HL-60 (cell line): ENCODE data around the gene UVSSA.
"Not testable (repeated sequence)": the region's sequence is repeated elsewhere in the genome, so short reads cannot be mapped to it uniquely, and the experiment has no call there.

Experiments
- CTCF ChIP-seq: IDR thresholded peaks from one replicate; pipeline ENCODE4 v1.5.1; 2011; ENCODE audit warnings: low read length, control low read depth, inconsistent platforms; ENCODE audit not compliant: insufficient read depth
- GABPA ChIP-seq: IDR thresholded peaks from 2 replicates; pipeline ENCODE4 v1.6.1; 2012; ENCODE audit warnings: low read depth
- POLR2AphosphoS5 ChIP-seq: IDR thresholded peaks from 2 replicates; pipeline ENCODE4 v1.6.1; 2012; ENCODE audit warnings: low read depth
- REST ChIP-seq: IDR thresholded peaks from 2 replicates; pipeline ENCODE4 v1.6.1; 2012; ENCODE audit warnings: low read depth; ENCODE audit not compliant: insufficient replicate concordance
- SPI1 ChIP-seq: IDR thresholded peaks from 2 replicates; pipeline ENCODE4 v1.6.1; 2012; ENCODE audit warnings: low read depth, mild to moderate bottlenecking, borderline replicate concordance

GRCh38 chr4:1395389-1395820 is 48.4 kb downstream of the UVSSA start:
- TF ChIP-seq CTCF, REST, POLR2AphosphoS5, SPI1, GABPA: not testable (repeated sequence)
